Thymus (tissue), 11 donors: ENCODE data around the gene CD247. TPM values are rescaled to one million over a fixed set of nuclear protein-coding genes. Genes with fewer than 3 reads are reported as not detected.

Experiments
- DNase-seq, 9 donors: peaks; one replicate each; pipeline ENCODE4 v3.0.0-alpha.2; 2013; ENCODE audit warnings: low spot score in 9 of 9, low read depth in 6 of 9, missing footprints in 1 of 9
- H3K27ac ChIP-seq, 2 donors: one replicate each; pipeline ENCODE4 v1.5.1; 2013; ENCODE audit warnings: control low read depth in 1 of 2, low read depth in 1 of 2, low read length in 1 of 2, mild to moderate bottlenecking in 1 of 2, moderate library complexity in 1 of 2
- H3K27me3 ChIP-seq, 2 donors: one replicate each; pipeline ENCODE4 v1.5.1; 2013; ENCODE audit warnings: low read length in 1 of 2; ENCODE audit not compliant: control insufficient read depth in 2 of 2, insufficient read depth in 1 of 2
- H3K36me3 ChIP-seq, 2 donors: one replicate each; pipeline ENCODE4 v1.5.1; 2013; ENCODE audit warnings: low read length in 1 of 2, mild to moderate bottlenecking in 1 of 2, moderate library complexity in 1 of 2; ENCODE audit not compliant: control insufficient read depth in 2 of 2, insufficient read depth in 2 of 2
- H3K4me1 ChIP-seq, 2 donors: one replicate each; pipeline ENCODE4 v1.5.1; 2013; ENCODE audit warnings: low read length in 2 of 2; ENCODE audit not compliant: control insufficient read depth in 2 of 2, insufficient read depth in 2 of 2
- H3K4me3 ChIP-seq, 2 donors: one replicate each; pipeline ENCODE4 v1.5.1; 2013; ENCODE audit warnings: low read length in 2 of 2, control low read depth in 1 of 2, mild to moderate bottlenecking in 1 of 2
- H3K9me3 ChIP-seq, 2 donors: one replicate each; pipeline ENCODE4 v1.5.1; 2013; ENCODE audit warnings: low read length in 1 of 2, mild to moderate bottlenecking in 1 of 2; ENCODE audit not compliant: control insufficient read depth in 2 of 2, insufficient read depth in 1 of 2
- WGBS: extraction: QIAGEN DNeasy Blood & Tissue Kit; methylation state at CpG from one replicate; pipeline ENCODE4 v1.1.7; 2013; 5-methylcytosine and 5-hydroxymethylcytosine counted together
- polyA plus RNA-seq: library from polyadenylated mRNA; stranded (reverse); fragments of 200-250 nt; gene quantifications from one replicate; pipeline ENCODE4 v1.2.3, GENCODE V29; 2013
- total RNA-seq: library from RNA; stranded (reverse); fragments of 120-200 nt; gene quantifications from one replicate; pipeline ENCODE4 v1.2.4, GENCODE V29; 2013
- donor health status: healthy.

Gene CD247
- total and polyA plus RNA-seq, 2 donors = 114 to 252 TPM

DNA sequence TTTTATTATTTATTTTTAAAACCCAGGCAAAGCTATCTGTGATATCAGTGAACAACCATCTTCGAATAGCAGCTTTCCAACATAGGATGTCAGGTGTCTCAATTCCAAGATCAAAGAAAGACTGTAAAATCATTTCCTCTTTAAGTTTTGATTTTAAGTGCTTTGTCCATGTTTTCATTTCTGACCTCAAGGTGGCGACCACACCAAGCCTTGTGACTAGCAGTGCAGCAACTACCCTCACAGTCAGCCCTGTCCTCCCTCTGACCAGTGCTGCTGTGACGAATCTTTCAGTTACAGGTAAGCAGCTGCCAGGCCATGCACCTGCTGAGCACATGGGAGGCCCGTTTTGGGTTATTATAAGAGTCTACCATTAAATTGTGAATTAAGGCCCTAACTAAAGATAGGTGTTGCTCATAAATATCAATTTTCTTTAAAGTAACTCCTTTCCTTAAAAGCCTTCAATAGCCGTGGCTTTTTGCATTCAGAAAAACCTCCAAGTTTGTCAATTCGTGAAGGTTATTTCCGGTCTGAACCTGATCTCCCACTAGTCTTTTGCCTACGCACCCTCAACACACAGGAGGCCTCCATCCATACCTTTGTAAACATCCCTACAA lies 117.0 kb downstream of the CD247 start:
- no peak overlapping the region for H3K27ac ChIP-seq
- peak in 8 of 9 donors; percentile 9 to 51 (median 22) for DNase-seq
- H3K4me1 ChIP-seq = no peaks in the 10 kb centered on the region
- no peaks in the 10 kb centered on the region for H3K9me3 ChIP-seq
- H3K4me3 ChIP-seq = no peak overlapping the region
- H3K27me3 ChIP-seq = no peaks in the 10 kb centered on the region
- WGBS = 77% methylated on average over 8 of the region's 8 CpGs
- peaks cover 22 to 35% of the 10 kb centered on the region in 2 donors for H3K36me3 ChIP-seq

DNA sequence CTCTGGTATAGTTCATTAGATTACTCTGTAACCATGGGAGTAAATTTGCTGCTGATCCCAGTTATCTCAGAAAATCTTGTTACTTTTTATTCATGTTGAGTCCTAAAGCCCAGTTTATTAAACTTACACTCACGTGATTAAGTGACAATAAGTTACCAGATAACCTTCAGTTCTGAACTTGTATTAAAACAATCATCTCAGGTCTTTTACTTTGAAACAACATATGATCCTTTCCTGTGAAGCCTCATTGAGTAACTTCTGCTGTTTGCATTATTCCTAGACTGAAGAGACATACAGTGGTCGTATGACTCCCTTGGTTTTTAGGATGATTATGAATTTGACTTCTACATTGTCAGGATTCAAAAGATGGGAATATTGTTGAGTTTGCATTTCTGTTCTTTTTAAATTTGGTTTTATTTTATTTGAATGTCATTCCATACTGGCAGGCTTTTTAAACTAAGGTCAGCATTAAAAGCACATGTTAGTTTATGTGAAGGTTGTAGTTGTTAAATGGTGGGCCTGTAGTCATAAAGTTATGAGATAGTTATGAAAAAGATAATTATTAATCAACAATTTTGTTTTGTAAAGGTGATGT lies 117.9 kb downstream of the CD247 start:
- H3K9me3 ChIP-seq = no peaks in the 10 kb centered on the region
- H3K27ac ChIP-seq = no peak overlapping the region
- no peak overlapping the region for H3K4me3 ChIP-seq
- no peaks in the 10 kb centered on the region for H3K4me1 ChIP-seq
- H3K27me3 ChIP-seq = no peaks in the 10 kb centered on the region
- WGBS = 93% methylated on average over 2 of the region's 2 CpGs
- peaks cover 22 to 32% of the 10 kb centered on the region in 2 donors for H3K36me3 ChIP-seq
- DNase-seq = no peak

DNA sequence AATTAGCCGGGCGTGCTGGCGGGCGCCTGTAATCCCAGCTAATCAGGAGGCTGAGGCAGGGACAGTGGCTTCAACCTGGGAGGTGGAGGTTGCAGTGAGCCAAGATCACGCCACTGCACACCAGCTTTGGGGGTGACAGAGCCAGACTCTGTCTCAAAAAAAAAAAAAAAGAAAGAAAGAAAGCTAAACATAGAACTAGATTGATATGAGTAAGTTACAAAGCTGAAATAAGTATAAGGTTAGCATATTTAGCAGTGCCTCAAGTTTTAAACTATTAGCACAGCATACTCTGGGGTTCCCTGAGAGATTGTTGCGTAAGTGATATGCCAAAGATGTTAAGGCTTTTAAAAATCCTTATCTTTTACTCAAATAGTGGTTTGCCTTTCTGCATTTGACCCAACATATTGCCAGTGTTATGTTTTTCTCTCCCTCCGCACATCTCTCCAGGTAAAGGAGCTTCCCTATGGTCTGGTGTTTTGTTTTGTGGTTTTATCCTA lies 126.1 kb downstream of the CD247 start:
- no peaks in the 10 kb centered on the region for H3K27me3 ChIP-seq
- H3K36me3 ChIP-seq = peaks cover 7 to 18% of the 10 kb centered on the region in 2 donors
- no peaks in the 10 kb centered on the region for H3K4me1 ChIP-seq
- 98% methylated on average over 7 of the region's 7 CpGs for WGBS
- H3K27ac ChIP-seq = no peak overlapping the region
- no peak for DNase-seq
- H3K4me3 ChIP-seq = no peak overlapping the region
- no peaks in the 10 kb centered on the region for H3K9me3 ChIP-seq

DNA sequence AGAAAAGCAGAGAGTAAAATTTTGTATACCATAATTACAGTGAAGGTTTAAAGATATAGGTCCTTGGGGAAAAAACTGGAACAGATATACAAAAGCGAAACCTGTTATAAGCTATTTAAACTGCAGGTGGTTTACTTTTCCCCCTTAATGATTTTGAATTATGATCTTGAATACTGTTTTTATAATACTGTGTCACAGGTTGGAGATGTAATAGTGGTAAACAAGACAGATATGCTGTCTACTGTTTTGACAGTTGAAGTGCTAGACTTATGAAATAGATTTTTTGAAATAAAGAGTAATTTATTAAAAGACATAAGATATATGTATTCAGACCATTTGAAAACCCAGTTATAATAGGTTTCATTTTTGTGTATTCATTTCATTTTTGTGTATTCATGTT lies 129.4 kb downstream of the CD247 start:
- Histone ChIP-seq H3K36me3 (peaks cover 12 to 18% of the 10 kb centered on the region in 2 donors), H3K27ac (no peak overlapping the region), H3K4me1 (no peaks in the 10 kb centered on the region), H3K9me3 (no peaks in the 10 kb centered on the region), H3K27me3 (no peaks in the 10 kb centered on the region), H3K4me3 (no peak overlapping the region)
- WGBS = 99% methylated on average over 1 of the region's 1 CpG
- no peak for DNase-seq

DNA sequence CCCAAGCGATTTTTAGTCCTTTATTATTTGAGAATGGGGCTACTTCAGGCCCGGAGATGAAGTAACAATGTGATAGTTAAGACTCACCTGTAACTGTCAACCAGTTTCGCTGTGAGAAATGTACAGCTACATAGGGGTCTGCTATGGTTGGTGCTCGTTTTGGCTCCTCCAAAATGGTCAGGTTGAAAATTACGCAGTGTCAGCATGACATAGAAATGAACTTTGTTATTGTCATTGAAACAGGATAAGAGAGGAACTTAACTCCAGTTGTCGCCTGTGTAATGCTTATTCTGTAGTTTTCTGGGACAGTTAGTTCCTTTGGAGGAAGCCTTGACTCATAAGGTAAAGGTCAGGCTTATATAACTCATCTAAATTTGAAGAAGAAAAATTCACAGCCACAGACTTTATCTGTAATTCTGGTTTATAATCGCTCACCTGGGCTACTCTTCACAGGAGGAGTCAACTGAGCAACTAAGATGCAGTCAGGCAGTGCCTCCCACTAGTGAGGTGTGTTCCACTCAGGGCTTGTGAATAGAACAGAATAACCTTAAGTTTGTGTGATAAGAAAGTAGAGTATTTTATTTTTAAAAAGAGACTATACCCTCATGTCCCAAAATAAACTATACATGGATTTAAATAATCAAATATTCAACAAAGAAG lies 130.9 kb downstream of the CD247 start:
- peaks cover 15 to 19% of the 10 kb centered on the region in 2 donors for H3K36me3 ChIP-seq
- no peaks in the 10 kb centered on the region for H3K9me3 ChIP-seq
- H3K4me3 ChIP-seq = no peak overlapping the region
- no peaks in the 10 kb centered on the region for H3K27me3 ChIP-seq
- H3K4me1 ChIP-seq = no peaks in the 10 kb centered on the region
- 97% methylated on average over 7 of the region's 7 CpGs for WGBS
- no peak for DNase-seq
- no peak overlapping the region for H3K27ac ChIP-seq

Other genes with a start within 250 kb of the CD247 start
- 61.3 TPM for gene CREG1, start 35.2 kb upstream of the CD247 start, total RNA-seq
- gene CREG1, start 35.2 kb upstream of the CD247 start, polyA plus RNA-seq = 179 TPM
- gene RCSD1, start 111.7 kb upstream of the CD247 start, total RNA-seq = 95.8 TPM
- 69.4 TPM for gene RCSD1, start 111.7 kb upstream of the CD247 start, polyA plus RNA-seq
- gene MPZL1, start 203.5 kb upstream of the CD247 start, total RNA-seq = 23.4 TPM
- 26.0 TPM for gene MPZL1, start 203.5 kb upstream of the CD247 start, polyA plus RNA-seq